NCI-H187 treated with DMSO at 0.1 percent for 48 hours (cell line): ENCODE data around the gene MYRIP.

ENCODE experiments used
- DNase-seq: peaks from one replicate; lab custom pipeline; 2025; lab: John Stamatoyannopoulos, UW

Gene MYRIP

GRCh38 chr3:40290396-40290795, 481.0 kb downstream of the MYRIP start:
- DNase-seq, result no peak

- DNase-seq, result no peak
Observed at GRCh38 chr3:40291471-40291870, 482.1 kb downstream of the MYRIP start.

GRCh38 chr3:40292637-40293349, 483.4 kb downstream of the MYRIP start:
- DNase-seq, result no peak

- no peak for DNase-seq
Observed at GRCh38 chr3:40294434-40294833, 485.0 kb downstream of the MYRIP start.

GRCh38 chr3:40298075-40298474, 488.7 kb downstream of the MYRIP start:
- no peak for DNase-seq

- DNase-seq, result no peak
Observed at GRCh38 chr3:40299130-40299720, 489.8 kb downstream of the MYRIP start.

- no peak for DNase-seq
Observed at GRCh38 chr3:40299721-40300335, 490.4 kb downstream of the MYRIP start.

GRCh38 chr3:40302784-40303183, 493.4 kb downstream of the MYRIP start:
- no peak for DNase-seq

GRCh38 chr3:40304352-40304751, 494.9 kb downstream of the MYRIP start:
- DNase-seq, result no peak

GRCh38 chr3:40306336-40306735, 496.9 kb downstream of the MYRIP start:
- no peak for DNase-seq

GRCh38 chr3:40307176-40307575, 497.8 kb downstream of the MYRIP start:
- DNase-seq, result no peak

- no peak for DNase-seq
Observed at GRCh38 chr3:40308725-40309417, 499.5 kb downstream of the MYRIP start.

- peak; percentile 54 for DNase-seq
Observed at GRCh38 chr3:40309418-40309924, 500.1 kb downstream of the MYRIP start, which contains the start of gene EIF1B. Gene EIF1B (plus strand): TSS chr3:40309707. CDS start chr3:40309942, 235 bp downstream.
